Colon (tissue), 2 donors: ENCODE results near the gene MLX.
"Not testable (repeated sequence)": the region's sequence is repeated elsewhere in the genome, so short reads cannot be mapped to it uniquely, and the experiment has no call there.

Experiments used
- FAIRE-seq: peaks from 2 replicates; lab custom pipeline; 2012; peaks lifted over from hg19 to GRCh38; lab: Jason Lieb, UNC
- donor health status: control.
- donor health status: control.

The MLX gene

GRCh38 chr17:42555122-42555622, 11.7 kb upstream of the MLX start:
- no peak for FAIRE-seq

GRCh38 chr17:42555961-42556617, 10.8 kb upstream of the MLX start:
- not testable (repeated sequence) for FAIRE-seq

DNA sequence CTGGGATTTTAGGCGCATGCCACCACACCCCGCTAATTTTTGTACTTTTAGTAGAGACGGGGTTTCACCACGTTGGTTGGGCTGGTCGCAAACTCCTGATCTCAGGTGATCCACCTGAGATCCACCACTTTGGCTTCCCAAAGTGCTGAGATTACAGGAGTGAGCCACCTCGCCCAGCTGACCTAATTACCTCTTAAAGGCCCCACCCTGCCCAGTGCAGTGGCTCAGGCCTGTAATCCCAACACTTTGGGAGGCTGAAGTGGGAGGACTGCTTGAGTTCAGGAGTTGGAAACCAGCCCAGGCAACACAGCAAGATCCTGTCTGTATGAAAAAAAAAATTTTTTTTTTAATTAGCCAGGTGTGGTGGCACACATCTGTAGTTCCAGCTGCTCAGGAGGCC, 7.8 kb upstream of the MLX start:
- no peak for FAIRE-seq

DNA sequence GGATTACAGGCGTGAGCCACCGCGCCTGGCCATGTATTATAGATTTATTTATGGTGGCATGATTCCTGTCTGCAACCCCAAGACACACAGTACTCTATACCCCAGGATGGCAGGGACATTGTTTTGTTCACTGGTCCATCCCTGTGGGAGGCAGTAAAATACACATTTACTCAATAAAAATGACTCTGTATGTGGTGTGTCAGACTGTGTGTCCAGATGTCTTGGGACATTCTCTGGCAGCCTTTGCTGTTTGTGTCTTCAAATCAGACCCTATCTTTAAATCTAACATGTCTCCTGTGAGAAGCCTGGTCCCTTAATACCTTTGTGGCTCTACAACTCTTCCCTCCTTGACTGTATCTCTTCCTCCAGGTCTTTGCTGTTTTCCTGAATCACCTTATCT, 6.7 kb upstream of the MLX start:
- FAIRE-seq = no peak

DNA sequence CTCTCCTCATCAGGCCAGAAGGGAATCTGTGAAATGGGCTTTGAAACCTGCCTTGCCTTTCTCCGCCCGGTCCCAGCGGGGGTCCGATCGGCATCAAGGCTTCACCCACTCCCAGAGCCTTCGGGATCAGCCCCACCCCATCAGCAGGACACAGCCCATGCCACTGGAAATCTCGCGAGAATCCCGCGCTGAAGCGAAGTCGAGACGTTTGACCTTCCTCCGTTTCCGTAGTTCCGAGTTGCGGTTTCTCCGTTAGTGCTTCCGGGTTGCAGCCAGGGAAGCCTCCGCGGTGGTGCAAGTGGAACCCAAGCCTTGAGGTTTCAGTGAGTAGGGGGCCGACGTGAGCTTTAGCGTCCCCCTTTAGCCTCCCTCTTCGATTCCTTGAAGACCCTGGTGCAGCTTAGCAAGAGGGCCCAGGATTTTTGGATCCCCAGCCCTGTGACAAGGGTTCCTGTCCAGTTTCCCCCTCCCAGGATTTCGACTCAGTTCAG, 5.0 kb upstream of the MLX start, which contains the start of gene COASY:
Gene COASY, plus strand, starts transcription at position 252 of the 491 bp plus-strand sequence. CDS start 475 bp downstream, outside the sequence.
- no peak for FAIRE-seq

DNA sequence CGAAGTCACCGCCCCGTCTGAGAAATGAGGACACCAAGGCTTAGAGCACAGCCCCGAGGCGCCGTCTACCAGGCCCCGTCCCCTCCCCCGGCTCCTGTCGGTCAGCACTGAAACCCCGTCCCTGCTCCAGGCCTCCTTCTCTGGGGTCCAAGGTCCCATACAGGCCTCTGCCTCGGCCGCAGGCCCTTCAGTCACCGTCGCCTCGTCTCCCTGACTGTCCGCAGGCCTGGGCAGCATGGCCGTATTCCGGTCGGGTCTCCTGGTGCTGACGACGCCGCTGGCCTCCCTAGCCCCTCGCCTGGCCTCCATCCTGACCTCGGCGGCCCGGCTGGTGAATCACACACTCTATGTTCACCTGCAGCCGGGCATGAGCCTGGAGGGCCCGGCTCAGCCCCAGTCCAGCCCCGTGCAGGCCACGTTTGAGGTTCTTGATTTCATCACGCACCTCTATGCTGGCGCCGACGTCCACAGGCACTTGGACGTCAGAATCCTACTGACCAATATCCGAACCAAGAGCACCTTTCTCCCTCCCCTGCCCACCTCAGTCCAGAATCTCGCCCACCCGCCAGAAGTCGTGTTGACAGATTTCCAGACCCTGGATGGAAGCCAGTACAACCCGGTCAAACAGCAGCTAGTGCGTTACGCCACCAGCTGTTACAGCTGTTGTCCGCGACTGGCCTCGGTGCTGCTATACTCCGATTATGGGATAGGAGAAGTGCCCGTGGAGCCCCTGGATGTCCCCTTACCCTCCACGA, 4.3 kb upstream of the MLX start:
- no peak for FAIRE-seq

- FAIRE-seq = no peak
Observed at GRCh38 chr17:42563143-42563509, 3.8 kb upstream of the MLX start.

DNA sequence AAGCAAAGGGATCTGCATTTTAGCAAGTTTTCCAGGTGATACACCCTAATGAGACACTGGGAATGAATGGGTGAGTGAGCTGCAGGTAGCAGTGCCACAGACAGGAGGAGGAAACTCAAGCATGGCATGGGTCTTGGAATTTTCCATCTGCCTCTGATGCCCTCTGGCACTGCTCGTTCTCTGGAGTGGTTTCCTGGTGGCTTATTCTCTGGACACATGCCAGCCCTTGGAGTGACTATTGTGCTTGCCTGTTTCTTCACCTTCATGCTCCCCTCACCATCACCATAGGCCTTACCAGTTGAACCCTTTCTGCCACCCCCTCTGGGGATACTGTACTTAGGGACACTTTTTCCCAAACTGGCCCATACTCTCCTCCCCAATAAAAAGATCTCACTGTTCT, 3.4 kb upstream of the MLX start:
- no peak for FAIRE-seq

- no peak for FAIRE-seq
Observed at GRCh38 chr17:42563950-42564349, 3.0 kb upstream of the MLX start.

DNA sequence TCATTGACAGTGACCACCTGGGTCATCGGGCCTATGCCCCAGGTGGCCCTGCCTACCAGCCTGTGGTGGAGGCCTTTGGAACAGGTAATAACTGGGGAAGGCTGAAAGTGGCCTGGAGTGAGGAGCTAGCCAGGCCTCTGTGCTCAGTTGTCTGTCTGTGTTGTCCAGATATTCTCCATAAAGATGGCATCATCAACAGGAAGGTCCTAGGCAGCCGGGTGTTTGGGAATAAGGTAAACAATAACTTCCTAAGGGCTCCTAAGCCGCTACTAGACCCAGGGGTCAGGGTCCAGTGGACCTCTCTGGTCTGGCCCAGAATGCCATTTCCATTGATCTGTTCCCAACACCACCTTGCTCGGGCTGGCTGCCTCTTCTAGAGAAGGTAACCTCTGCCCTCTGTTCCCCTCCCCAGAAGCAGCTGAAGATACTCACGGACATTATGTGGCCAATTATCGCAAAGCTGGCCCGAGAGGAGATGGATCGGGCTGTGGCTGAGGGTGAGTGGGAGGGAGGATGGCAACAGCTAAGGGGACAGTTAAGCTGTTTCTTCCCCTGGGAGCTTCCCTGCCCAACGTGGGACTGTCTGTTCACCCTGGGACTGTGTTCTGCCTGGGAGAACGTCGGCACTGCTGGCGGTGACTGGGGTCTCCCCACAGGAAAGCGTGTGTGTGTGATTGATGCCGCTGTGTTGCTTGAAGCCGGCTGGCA, 1.9 kb upstream of the MLX start:
- FAIRE-seq = no peak

DNA sequence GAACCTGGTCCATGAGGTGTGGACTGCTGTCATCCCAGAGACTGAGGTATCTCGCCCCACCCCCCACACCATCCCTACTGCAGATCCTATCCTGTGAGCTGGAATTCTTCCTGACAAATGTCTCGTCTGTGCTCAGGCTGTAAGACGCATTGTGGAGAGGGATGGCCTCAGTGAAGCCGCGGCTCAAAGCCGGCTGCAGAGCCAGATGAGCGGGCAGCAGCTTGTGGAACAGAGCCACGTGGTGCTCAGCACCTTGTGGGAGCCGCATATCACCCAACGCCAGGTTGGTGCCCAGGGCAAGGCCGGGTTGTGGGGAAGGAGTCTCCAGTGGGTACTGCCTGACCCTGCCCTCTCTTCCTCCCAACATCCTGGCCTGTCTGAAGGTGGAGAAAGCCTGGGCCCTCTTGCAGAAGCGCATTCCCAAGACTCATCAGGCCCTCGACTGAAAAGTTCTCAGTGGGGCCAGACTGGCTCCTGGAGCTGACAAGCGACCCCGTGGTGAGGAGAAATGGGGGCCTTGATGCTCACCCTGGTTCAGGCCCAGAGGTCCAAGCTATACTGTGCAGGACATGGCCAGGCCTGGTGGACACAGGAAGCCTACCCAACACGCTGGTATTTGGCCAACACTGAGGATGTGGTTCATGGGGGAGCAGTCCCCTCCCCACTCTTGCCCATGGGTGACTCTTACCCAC, 1.2 kb upstream of the MLX start:
- FAIRE-seq = no peak

DNA sequence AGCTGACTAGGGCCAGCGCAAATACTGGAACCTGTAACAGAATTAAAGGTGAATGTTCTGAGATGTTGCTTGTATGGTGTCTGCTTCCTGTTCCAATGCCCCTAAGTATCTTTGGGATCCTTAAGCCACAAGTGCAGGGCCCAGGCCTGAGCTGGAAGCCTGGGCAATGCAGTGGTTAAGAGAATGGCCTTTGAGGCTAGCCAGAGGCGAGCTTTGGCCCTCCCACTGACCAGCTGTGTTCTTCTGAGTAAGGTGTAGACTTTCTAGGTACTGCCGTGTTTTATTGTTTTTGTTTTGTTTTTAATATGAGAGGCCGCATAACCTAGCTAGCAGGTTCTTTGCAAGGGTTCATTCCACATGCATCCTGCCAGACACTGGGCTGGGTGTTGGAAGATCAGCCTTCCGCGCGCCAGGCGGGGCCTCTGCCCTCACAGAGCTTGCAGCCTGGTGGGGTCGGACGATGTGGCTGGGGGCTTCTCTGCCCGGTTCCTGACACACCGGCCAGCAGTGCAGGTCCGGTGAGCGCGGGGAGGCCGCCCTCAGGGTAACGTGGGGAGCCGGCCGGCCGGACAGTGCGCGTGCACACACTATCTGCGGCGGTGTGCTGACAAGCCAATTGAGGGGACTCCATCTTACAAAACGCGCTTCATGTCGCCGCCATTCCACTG, 551 bp upstream of the MLX start:
- FAIRE-seq = no peak

DNA sequence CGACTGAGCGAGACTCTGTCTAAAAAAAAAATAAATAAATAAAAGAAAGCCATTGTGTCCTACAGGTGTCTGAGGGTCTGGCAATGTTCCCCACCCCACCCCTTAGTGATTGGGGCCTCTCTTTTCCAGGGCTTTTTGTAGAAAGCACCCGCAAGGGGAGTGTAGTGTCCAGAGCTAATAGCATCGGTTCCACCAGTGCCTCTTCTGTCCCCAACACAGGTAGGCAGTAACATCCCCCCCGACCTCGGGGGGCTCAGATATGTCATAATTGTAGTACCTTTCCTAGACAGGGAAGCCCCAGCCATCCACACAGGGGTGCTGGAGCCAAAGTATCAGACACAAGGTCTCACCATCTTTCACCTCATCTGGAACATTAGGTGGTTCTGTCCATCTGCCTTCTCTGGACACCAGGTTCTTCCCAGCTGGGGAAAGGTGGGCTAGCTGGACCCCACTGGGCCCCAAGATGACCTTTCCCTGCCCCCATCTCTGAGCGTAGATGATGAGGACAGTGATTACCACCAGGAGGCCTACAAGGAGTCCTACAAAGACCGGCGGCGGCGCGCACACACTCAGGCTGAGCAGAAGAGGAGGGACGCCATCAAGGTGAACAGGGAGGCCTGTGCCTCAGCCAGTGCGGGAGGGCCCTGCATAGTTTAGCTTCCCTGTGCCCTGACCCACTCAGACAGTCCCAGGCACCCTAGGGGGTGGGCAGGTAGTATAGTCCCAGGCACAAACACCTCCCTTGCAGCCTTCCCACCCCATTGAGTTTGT, 1.6 kb downstream of the MLX start:
- FAIRE-seq = no peak

DNA sequence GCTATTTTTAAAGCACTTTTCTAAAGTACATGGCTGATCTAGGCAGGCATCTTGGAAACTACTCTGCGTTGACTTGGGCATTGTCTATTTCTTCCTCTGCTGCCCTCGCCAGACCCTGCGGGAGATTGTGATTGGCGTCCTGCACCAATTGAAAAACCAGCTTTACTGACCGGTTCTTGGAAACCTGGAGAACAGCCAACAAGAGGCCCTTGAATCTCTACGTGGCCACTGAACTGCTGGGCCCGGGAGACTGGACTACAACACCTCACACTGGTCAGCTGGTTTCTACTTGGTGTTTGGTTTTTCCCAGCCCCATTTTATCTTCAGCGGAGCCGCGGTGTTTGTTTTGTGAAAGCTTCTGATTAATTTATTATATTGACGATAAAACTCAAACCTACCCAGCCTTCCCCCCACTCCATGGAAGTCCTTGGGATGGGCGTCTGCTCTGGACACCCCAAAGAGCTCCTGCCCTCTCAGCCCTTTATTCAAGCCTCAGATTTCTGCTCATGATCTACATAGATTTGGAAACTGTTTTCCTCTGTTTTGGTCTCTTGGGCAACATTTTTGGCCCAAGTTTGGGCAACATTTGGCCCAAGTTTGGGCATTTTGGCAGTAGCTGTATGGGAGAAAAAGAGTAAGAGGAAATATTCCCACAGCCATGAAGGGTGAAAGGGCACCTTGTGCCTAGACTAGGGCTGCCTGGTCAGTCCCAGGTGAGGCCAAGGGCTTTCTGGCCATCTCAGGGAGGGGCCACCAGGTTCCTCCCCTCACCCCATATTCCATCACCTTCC, 4.7 kb downstream of the MLX start:
- FAIRE-seq = no peak

GRCh38 chr17:42573095-42573494, 6.2 kb downstream of the MLX start:
- no peak for FAIRE-seq

- no peak for FAIRE-seq
Observed at GRCh38 chr17:42574463-42574862, 7.6 kb downstream of the MLX start.

DNA sequence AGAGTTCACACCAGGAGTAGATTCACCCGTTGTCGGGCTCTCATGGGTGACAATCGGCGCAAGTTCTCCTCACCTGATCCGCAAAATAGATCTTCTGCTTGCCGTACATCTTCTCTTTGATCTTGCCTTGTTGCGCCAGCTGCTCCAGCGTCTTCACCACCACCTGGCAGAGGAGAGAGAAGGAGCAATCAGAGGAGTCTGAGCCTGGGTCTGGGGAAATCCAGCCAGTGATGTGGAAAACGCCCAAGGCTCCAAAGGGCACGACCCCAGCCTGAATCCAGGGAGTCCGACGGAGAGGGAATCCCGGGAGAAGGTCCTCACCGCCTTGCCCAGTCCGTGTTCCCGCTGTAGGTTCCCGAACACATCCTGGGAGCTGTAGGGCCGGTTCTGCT, 10.2 kb downstream of the MLX start:
- no peak for FAIRE-seq

DNA sequence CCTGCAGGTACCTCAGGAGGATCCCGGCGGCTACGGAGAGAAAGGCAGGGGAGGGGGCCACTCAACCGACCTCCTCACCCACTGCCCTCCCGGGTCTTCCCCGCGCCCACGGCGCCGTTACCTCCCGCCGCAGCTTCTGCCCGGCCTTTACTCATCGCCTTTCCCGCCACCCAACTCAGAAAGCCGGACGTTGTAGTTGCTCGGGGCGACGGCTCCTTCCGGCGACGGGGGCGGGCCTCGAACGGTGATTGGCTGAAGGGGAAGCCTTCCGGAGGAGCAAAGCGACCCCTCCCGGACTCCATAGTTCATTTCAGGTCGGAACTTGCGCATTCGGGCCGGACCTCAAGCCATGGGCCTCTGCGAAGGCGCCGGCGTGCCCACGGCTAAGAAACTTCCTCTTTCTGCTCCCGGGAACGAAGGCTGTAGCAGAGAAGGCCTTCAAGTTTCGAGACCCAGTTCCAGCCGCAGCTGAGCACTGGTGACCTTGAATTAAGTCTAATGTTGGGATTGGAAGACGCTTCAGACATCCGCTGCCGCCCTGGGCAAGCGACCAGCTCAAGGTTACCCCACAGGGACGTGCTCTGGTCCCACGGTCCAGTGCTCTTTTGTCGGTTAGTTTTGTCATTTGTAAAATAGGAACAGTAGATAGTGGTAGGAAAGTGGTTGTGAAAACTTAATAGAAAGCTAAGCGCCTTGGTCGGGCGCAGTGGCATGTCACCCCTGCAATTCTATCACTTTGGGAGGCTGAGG, 10.8 kb downstream of the MLX start, which contains the start of gene PSMC3IP:
Gene PSMC3IP, minus strand, starts transcription at position 198 of the 750 bp plus-strand sequence. Its CDS starts 43 bp downstream, at position 155.
- FAIRE-seq = no peak

GRCh38 chr17:42578282-42578869, 11.5 kb downstream of the MLX start:
- FAIRE-seq = no peak
